ENCODE results near the gene GCNA. TPM values are rescaled to one million over a fixed set of nuclear protein-coding genes. Genes with fewer than 3 reads are reported as not detected.
A peak's percentile ranks its signal among the peaks of the same experiment; 100 is the strongest.

GCNA gene
- total and polyA plus RNA-seq, 7 donors: 0.98 to 9.1 (median 3.7) TPM

- Histone ChIP-seq H3K27me3 (ENCODE audit: insufficient read depth in 3 of 3, low read length in 2 of 3) (no peaks in the 10 kb centered on the region), H3K9me3 (no peaks in the 10 kb centered on the region), H3K36me3 (ENCODE audit: insufficient read depth in 1 of 2, low read depth in 1 of 2) (peaks cover 4% of the 10 kb centered on the region in 2 donors), H3K4me1 (peaks cover 12% of the 10 kb centered on the region), H3K4me3 (no peak within 1 kb of the TSS), H3K27ac (no peak within 1 kb of the TSS)
- ATAC-seq: no peak
- WGBS, 3 donors: 36 to 82% (median 51%) methylated on average over 1 to 4 of the region's 4 CpGs
- no peak for TF ChIP-seq CTCF (IDR thresholded peaks at IDR 0.05)
- no peak for DNase-seq
- intact Hi-C loops (cut with DNase I): no loop called here
Measured at GRCh38 chrX:71618303-71618721, 40.1 kb downstream of the GCNA start, which contains the start of gene CXCR3. CXCR3 (minus strand) TSS chrX:71618511; CDS start chrX:71618449, 62 bp downstream.

GRCh38 chrX:71618787-71619186 is 40.5 kb downstream of the GCNA start:
- WGBS, 3 donors: 68 to 84% (median 73%) methylated on average over 3 of the region's 3 CpGs
- DNase-seq: no peak
- Histone ChIP-seq H3K4me1 (peaks cover 15% of the 10 kb centered on the region), H3K27me3 (ENCODE audit: insufficient read depth in 3 of 3, low read length in 2 of 3) (no peaks in the 10 kb centered on the region), H3K36me3 (ENCODE audit: insufficient read depth in 1 of 2, low read depth in 1 of 2) (peaks cover 0 to under 1% of the 10 kb centered on the region in 2 donors), H3K4me3 (no peak overlapping the region), H3K9me3 (no peaks in the 10 kb centered on the region), H3K27ac (no peak overlapping the region)
- TF ChIP-seq CTCF (IDR thresholded peaks at IDR 0.05): no peak
- intact Hi-C loops (cut with DNase I): no loop called here
- no peak for ATAC-seq

GRCh38 chrX:71619193-71619592 is 41.0 kb downstream of the GCNA start:
- peaks cover 15% of the 10 kb centered on the region for H3K4me1 ChIP-seq
- no peak for DNase-seq
- no peak for TF ChIP-seq CTCF (IDR thresholded peaks at IDR 0.05)
- WGBS, 3 donors: 87 to 93% (median 92%) methylated on average over 8 of the region's 8 CpGs
- no peak for ATAC-seq
- H3K4me3 ChIP-seq: no peak overlapping the region
- H3K9me3 ChIP-seq: no peaks in the 10 kb centered on the region
- H3K27ac ChIP-seq: no peak overlapping the region
- H3K36me3 ChIP-seq (ENCODE audit: insufficient read depth in 1 of 2, low read depth in 1 of 2): no peaks in the 10 kb centered on the region
- no peaks in the 10 kb centered on the region for H3K27me3 ChIP-seq (ENCODE audit: insufficient read depth in 3 of 3, low read length in 2 of 3)
- intact Hi-C loops (cut with DNase I): no loop called here

- no peaks in the 10 kb centered on the region for H3K36me3 ChIP-seq (ENCODE audit: insufficient read depth in 1 of 2, low read depth in 1 of 2)
- WGBS, 3 donors: 70 to 100% (median 92%) methylated on average over 1 of the region's 1 CpG
- DNase-seq (no peak), ATAC-seq (no peak)
- intact Hi-C loops (cut with DNase I): no loop called here
- H3K4me3 ChIP-seq: no peak overlapping the region
- H3K9me3 ChIP-seq: no peaks in the 10 kb centered on the region
- no peak for TF ChIP-seq CTCF (IDR thresholded peaks at IDR 0.05)
- H3K27me3 ChIP-seq (ENCODE audit: insufficient read depth in 3 of 3, low read length in 2 of 3): no peaks in the 10 kb centered on the region
- peaks cover 15% of the 10 kb centered on the region for H3K4me1 ChIP-seq
- H3K27ac ChIP-seq: no peak overlapping the region
Measured at GRCh38 chrX:71619986-71620385, 41.7 kb downstream of the GCNA start.

- no peaks in the 10 kb centered on the region for H3K27me3 ChIP-seq (ENCODE audit: insufficient read depth in 3 of 3, low read length in 2 of 3)
- 47 to 51% (median 47%) methylated on average over 6 of the region's 6 CpGs for WGBS, 3 donors
- H3K4me3 ChIP-seq: no peak overlapping the region
- TF ChIP-seq CTCF (IDR thresholded peaks at IDR 0.05): no peak
- peaks cover 15% of the 10 kb centered on the region for H3K4me1 ChIP-seq
- no peaks in the 10 kb centered on the region for H3K9me3 ChIP-seq
- H3K36me3 ChIP-seq (ENCODE audit: insufficient read depth in 1 of 2, low read depth in 1 of 2): no peaks in the 10 kb centered on the region
- peak overlapping the region; percentile 69 for H3K27ac ChIP-seq
- no peak for DNase-seq
- intact Hi-C loops (cut with DNase I): no loop called here
- ATAC-seq: peak in 2 of 4 donors; percentile 16 to 17
Measured at GRCh38 chrX:71621603-71622002, 43.4 kb downstream of the GCNA start.
